Suprapubic skin (tissue), 4 donors: ENCODE measurements around the gene ZDHHC13.

Source experiments
- EP300 ChIP-seq: sonication (generic); formaldehyde crosslinking; IDR thresholded peaks from one replicate; pipeline ENCODE4 v1.6.1; 2017; ENCODE audit warnings: antibody characterized with exemption
- POLR2A ChIP-seq, 2 donors: fragments of 450-650 bp; IDR thresholded peaks; one replicate each; pipeline ENCODE4 v1.6.1; 2017; ENCODE audit warnings: antibody characterized with exemption in 2 of 2, mild to moderate bottlenecking in 2 of 2, moderate library complexity in 2 of 2
- POLR2AphosphoS5 ChIP-seq, 3 donors: sonication (generic); formaldehyde crosslinking; IDR thresholded peaks; one replicate each; pipeline ENCODE4 v1.6.1; 2017; ENCODE audit warnings: antibody characterized with exemption in 3 of 3
- TF ChIP-seq, protein P1 (sequence below), 2 donors: fragments of 200-600 bp in 1 of 2; fragments of 450-650 bp in 1 of 2; sonication (generic) in 1 of 2; IDR thresholded peaks; one replicate each; pipeline ENCODE4 v1.5.1; 2016 to 2019; ENCODE audit warnings: antibody characterized with exemption in 2 of 2, mild to moderate bottlenecking in 1 of 2, moderate library complexity in 1 of 2

DNA sequence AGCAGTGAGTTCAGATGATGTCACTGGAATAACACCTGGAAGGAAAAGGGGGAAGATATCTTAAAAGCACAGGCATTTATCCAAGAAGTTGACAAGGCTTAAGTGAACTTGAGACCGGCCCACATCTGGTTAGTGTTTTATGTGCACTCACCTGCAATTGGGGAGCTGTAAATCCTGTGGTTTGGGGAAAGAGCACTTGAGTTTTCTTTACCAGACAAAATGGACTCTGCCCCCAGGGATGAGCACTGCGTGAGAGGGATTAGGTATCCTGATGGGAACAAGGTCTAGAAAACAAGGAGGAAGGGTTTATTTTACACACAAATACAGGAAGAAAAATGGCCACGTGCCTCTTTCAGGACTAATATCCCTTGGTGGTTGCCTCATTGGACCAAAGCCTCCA lies 108.6 kb downstream of the ZDHHC13 start:
- TF ChIP-seq POLR2A (IDR thresholded peaks at IDR 0.05) (no peak), POLR2AphosphoS5 (IDR thresholded peaks at IDR 0.05) (no peak), EP300 (no peak)
- TF ChIP-seq, protein P1, sequence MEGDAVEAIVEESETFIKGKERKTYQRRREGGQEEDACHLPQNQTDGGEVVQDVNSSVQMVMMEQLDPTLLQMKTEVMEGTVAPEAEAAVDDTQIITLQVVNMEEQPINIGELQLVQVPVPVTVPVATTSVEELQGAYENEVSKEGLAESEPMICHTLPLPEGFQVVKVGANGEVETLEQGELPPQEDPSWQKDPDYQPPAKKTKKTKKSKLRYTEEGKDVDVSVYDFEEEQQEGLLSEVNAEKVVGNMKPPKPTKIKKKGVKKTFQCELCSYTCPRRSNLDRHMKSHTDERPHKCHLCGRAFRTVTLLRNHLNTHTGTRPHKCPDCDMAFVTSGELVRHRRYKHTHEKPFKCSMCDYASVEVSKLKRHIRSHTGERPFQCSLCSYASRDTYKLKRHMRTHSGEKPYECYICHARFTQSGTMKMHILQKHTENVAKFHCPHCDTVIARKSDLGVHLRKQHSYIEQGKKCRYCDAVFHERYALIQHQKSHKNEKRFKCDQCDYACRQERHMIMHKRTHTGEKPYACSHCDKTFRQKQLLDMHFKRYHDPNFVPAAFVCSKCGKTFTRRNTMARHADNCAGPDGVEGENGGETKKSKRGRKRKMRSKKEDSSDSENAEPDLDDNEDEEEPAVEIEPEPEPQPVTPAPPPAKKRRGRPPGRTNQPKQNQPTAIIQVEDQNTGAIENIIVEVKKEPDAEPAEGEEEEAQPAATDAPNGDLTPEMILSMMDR (IDR thresholded peaks at IDR 0.05) = no peak
